OCI-M1 (cell line): ENCODE data around the gene EIF4A2.
A peak's percentile ranks its signal among the peaks of the same experiment; 100 is the strongest.

Source experiments
- DNase-seq: peaks from one replicate; lab custom pipeline; 2025; lab: John Stamatoyannopoulos, UW

Gene EIF4A2

GRCh38 chr3:186783058-186783730 lies at the start of gene EIF4A2:
EIF4A2 (plus strand) TSS chr3:186783577; CDS start chr3:186783611, 34 bp downstream.
- DNase-seq = peak; percentile 85

- no peak for DNase-seq
Measured at GRCh38 chr3:186742618-186743380, 40.6 kb upstream of the EIF4A2 start.

GRCh38 chr3:186743666-186744065 lies 39.7 kb upstream of the EIF4A2 start:
- DNase-seq = no peak

- DNase-seq = peak; percentile 55
Measured at GRCh38 chr3:186746008-186746407, 37.4 kb upstream of the EIF4A2 start.

GRCh38 chr3:186750316-186750715 lies 33.1 kb upstream of the EIF4A2 start:
- DNase-seq = no peak

GRCh38 chr3:186751480-186751879 lies 31.9 kb upstream of the EIF4A2 start:
- no peak for DNase-seq

GRCh38 chr3:186754006-186754405 lies 29.4 kb upstream of the EIF4A2 start:
- DNase-seq = no peak

- no peak for DNase-seq
Measured at GRCh38 chr3:186754871-186755270, 28.5 kb upstream of the EIF4A2 start.

GRCh38 chr3:186757214-186757613 lies 26.2 kb upstream of the EIF4A2 start:
- DNase-seq = no peak

GRCh38 chr3:186757686-186758220 lies 25.6 kb upstream of the EIF4A2 start:
- DNase-seq = no peak

GRCh38 chr3:186759231-186759930 lies 24.0 kb upstream of the EIF4A2 start:
- peak; percentile 19 for DNase-seq

- no peak for DNase-seq
Measured at GRCh38 chr3:186760141-186760833, 23.1 kb upstream of the EIF4A2 start.

GRCh38 chr3:186760897-186761447 lies 22.4 kb upstream of the EIF4A2 start:
- DNase-seq = no peak

GRCh38 chr3:186772281-186772694 lies 11.1 kb upstream of the EIF4A2 start:
- DNase-seq = no peak

- DNase-seq = no peak
Measured at GRCh38 chr3:186772701-186773417, 10.5 kb upstream of the EIF4A2 start.

- no peak for DNase-seq
Measured at GRCh38 chr3:186775999-186776398, 7.4 kb upstream of the EIF4A2 start.

GRCh38 chr3:186779204-186779603 lies 4.2 kb upstream of the EIF4A2 start:
- no peak for DNase-seq

GRCh38 chr3:186782542-186783057 lies 777 bp upstream of the EIF4A2 start:
- DNase-seq = no peak

- DNase-seq = peak; percentile 67
Measured at GRCh38 chr3:186783731-186784515, 546 bp downstream of the EIF4A2 start.
